NCI-H345 treated with DMSO at 0.1 percent for 48 hours (cell line): ENCODE measurements around the gene LYPD6B.
"Not testable (repeated sequence)": the region's sequence is repeated elsewhere in the genome, so short reads cannot be mapped to it uniquely, and the experiment has no call there.

Experiments
- DNase-seq: peaks from one replicate; lab custom pipeline; 2025; ENCODE audit not compliant: unreplicated experiment; lab: John Stamatoyannopoulos, UW

The LYPD6B gene

GRCh38 chr2:149188291-149188690 lies 149.8 kb downstream of the LYPD6B start:
- DNase-seq = no peak

- DNase-seq = no peak
Observed at GRCh38 chr2:149189769-149190168, 151.3 kb downstream of the LYPD6B start.

- DNase-seq = no peak
Observed at GRCh38 chr2:149191915-149192314, 153.4 kb downstream of the LYPD6B start.

DNA sequence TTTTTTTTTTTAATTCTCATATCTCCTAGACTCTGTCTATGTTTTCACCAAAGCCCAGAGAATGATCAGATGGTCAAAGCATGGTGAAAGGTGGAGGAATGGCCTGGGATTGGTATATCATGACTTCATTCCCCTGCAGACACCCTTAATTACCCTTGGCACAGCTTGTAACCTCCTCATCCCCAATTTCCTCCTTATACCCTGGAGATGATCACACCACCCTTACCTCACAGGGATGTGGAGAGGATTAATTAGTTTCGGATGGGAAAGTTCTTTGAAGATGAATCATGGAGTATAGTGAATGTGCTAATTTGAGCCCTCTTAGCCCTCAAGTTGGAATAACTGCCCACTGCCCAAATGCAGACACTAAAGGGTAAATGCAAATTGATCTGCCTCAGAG lies 153.9 kb downstream of the LYPD6B start:
- no peak for DNase-seq

DNA sequence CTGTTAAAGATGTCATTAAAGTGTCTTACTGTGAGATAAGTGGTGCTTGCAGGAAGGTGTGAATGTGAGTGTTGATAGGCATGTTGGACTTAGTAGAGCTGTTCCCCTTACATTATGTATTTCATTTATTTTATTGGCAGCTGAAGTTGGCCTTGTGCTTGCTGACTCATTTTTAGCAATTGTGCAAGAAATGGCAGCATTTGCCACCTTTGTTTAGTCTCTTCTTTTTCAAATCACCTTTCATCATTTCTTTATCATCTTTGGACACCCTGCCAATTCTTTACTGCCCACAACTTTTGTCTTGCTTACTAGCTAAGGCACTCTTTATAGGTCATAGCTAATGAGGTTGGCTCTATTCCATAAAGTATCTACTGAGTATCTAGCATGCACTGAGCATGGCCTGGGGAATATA lies 161.6 kb downstream of the LYPD6B start:
- no peak for DNase-seq

GRCh38 chr2:149204686-149205085 lies 166.2 kb downstream of the LYPD6B start:
- no peak for DNase-seq

DNA sequence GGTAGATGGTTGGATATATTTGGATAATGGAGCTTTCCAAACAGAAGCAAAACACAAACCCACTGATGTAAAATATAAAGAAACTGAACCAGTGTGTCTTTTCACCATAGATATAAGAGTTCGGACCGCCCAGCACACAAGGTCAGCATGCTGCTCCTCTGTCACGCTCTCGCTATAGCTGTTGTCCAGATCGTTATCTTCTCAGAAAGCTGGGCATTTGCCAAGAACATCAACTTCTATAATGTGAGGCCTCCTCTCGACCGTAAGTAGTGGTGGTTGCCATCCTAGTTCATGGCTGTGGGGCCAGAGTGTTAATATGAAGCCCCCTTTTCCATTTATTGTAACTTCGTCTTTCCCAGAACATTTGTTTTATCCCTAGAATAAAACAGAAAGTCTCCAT lies 166.6 kb downstream of the LYPD6B start:
- no peak for DNase-seq

GRCh38 chr2:149213764-149214493 lies 175.4 kb downstream of the LYPD6B start:
- DNase-seq = no peak

DNA sequence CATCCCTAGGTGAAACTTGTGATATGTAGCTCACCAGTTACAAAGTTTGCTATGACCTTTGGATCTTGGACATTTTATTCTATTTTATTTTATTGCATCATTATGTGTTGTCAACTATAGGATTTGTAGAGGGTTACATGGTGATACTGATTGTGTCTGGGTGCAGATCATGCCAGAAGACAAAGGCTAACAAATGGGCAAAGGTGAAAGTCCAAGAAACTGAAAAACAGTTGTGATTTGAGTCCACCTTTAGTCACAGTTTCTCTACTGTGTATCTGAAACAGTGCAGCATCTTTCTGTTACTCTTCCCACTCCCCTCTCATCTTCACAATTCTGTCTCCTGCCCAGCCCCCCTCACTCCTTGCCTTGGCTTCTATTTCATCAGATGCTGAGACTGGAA lies 180.0 kb downstream of the LYPD6B start:
- no peak for DNase-seq

- no peak for DNase-seq
Observed at GRCh38 chr2:149219856-149220255, 181.4 kb downstream of the LYPD6B start.

- DNase-seq = no peak
Observed at GRCh38 chr2:149221002-149221401, 182.5 kb downstream of the LYPD6B start.

DNA sequence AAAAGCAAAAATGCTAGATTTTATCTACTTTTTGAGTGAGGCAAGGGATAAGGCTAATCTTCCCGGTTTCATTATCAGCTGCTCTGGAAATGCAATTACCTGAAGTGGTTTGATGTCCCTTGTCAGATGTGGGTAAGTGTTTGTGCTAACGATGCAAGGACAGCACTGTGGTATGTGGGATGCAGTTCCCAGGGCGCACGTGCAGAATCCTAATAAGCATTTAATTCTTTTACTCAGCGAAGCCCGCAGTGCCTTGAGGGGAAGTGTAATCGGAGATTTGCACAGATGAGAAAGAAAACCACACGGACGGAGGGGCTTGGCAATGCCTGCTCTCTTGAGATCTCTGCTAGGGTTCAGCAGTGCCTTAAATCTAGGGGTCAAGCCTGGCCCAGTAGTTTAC lies 183.4 kb downstream of the LYPD6B start:
- DNase-seq = no peak

DNA sequence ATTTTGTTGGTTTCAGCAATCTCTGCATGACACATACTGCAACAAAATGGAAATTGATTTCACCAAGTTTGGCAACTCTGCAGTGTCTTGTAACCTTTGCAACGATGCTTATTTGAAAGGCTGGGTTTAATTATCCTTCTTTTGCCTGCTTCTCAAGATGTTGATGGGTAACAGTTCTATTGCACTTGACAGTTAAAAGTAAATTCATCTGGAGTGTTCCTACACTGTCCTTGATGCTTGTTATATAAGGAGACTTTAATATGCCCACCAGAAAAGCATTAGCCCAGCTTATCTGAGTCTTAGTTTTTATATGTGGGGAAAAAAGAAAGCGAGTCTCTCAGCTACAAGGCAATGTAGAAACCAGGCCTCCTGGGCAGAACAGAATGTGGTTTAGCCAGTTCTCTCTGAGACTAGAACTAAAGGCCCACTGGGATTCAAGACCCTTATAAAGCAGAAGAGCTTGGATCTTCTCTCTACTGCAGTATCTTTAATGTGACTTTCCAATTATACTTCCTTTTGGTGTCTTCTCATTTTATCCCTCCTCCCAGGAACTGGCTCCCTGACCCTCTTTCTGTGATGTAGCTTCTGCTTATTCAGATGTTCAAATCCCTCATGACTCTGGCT lies 185.1 kb downstream of the LYPD6B start:
- no peak for DNase-seq

- no peak for DNase-seq
Observed at GRCh38 chr2:149224543-149224942, 186.0 kb downstream of the LYPD6B start.

GRCh38 chr2:149225446-149225845 lies 186.9 kb downstream of the LYPD6B start:
- no peak for DNase-seq

- no peak for DNase-seq
Observed at GRCh38 chr2:149226790-149227189, 188.3 kb downstream of the LYPD6B start.

GRCh38 chr2:149235816-149236375 lies 197.4 kb downstream of the LYPD6B start:
- no peak for DNase-seq

DNA sequence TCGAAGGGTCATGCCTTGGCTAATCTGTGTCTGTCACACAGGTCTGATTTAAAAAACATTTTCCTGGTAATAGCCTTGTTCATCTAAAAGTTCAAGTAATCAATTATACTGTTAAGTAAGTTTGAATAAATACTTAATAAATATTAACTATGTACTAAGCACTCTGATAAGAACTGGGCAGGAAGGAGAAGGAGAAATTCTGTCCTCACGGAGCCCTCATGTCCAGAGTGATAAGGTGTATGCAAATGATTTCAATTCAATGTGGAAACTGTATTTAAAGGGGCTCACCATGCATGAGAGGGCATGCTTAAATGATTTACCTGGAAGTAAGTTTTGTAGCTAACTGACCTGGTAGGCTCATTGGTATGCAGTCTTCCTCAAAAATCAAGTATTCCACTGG lies 197.9 kb downstream of the LYPD6B start:
- no peak for DNase-seq

GRCh38 chr2:149246186-149246585 lies 207.7 kb downstream of the LYPD6B start:
- no peak for DNase-seq

- DNase-seq = not testable (repeated sequence)
Observed at GRCh38 chr2:149251436-149251835, 212.9 kb downstream of the LYPD6B start.

DNA sequence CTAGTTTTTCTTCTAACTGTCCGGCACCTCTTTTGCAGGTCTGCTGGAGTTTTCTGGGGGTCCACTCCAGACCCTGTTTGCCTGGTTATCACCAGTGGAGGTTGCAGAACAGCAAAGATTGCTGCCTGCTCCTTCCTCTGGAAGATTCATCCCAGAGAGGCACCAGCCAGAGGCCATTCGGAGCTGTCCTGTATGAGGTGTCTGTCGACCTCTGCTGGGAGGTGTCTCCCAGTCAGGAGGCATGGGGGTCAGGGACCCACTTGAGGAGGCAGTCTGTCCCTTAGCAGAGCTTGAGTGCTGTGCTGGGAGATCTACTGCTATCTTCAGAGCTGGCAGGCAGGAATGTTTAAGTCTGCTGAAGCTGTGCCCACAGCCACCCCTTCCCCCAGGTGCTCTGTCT lies 218.4 kb downstream of the LYPD6B start:
- not testable (repeated sequence) for DNase-seq

DNA sequence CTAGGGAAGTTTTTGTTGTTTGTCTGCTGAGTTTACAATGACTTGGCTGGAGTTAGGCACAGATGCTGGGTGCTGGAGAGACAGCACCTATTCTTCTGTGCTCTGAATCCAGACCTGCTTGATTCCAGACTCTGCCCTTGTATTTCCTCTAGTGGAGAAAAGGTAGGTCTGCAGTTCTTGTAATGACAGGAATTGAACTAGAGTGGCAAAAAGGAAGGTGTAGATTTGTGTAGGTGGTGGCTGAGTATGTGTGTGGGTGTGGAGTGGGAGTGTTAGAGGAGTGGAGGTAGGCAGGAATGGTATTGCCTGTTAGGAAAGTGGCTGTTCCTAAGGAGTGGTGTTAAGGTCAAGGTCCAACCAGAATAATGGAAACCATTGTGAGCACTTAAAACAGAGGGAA lies 220.0 kb downstream of the LYPD6B start:
- no peak for DNase-seq

DNA sequence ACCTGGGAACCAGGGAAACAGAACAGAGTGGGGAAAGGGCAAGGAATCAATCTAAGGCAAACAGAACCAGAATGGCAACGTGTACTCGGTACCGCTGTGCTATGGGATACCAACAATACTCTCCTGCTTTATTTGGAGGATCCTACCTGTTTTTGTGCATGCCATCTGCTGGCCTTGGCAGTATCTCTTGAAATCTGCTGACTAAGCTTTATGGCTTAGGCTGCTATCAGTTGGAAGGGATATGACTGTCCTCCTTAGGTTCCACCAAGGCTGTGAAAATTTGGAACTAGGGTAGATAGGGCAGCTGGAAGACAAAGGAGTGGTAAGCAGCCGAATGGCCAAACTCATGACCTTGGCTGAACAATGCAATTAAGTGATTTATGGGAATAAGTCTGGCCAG lies 220.6 kb downstream of the LYPD6B start:
- DNase-seq = no peak
